ENCODE data around the gene ARL11.

The ARL11 gene

GRCh38 chr13:49615836-49616675 lies 12.3 kb upstream of the ARL11 start:
- no peak for DNase-seq (ENCODE audit: low read depth)

GRCh38 chr13:49616676-49617065 lies 11.6 kb upstream of the ARL11 start:
- DNase-seq (ENCODE audit: low read depth), result no peak

- no peak for DNase-seq (ENCODE audit: low read depth)
Observed at GRCh38 chr13:49620170-49620621, 8.1 kb upstream of the ARL11 start.

- no peak for DNase-seq (ENCODE audit: low read depth)
Observed at GRCh38 chr13:49622174-49622946, 5.9 kb upstream of the ARL11 start.

- no peak for DNase-seq (ENCODE audit: low read depth)
Observed at GRCh38 chr13:49624229-49624628, 4.1 kb upstream of the ARL11 start.

GRCh38 chr13:49625392-49626079 lies 2.8 kb upstream of the ARL11 start:
- DNase-seq (ENCODE audit: low read depth), result no peak

- DNase-seq (ENCODE audit: low read depth), result no peak
Observed at GRCh38 chr13:49629196-49629938, 1.1 kb downstream of the ARL11 start.

GRCh38 chr13:49629947-49630346 lies 1.6 kb downstream of the ARL11 start:
- no peak for DNase-seq (ENCODE audit: low read depth)

GRCh38 chr13:49630580-49630979 lies 2.3 kb downstream of the ARL11 start:
- no peak for DNase-seq (ENCODE audit: low read depth)

- no peak for DNase-seq (ENCODE audit: low read depth)
Observed at GRCh38 chr13:49632156-49632555, 3.8 kb downstream of the ARL11 start.

- DNase-seq (ENCODE audit: low read depth), result no peak
Observed at GRCh38 chr13:49633710-49634109, 5.4 kb downstream of the ARL11 start.

- DNase-seq (ENCODE audit: low read depth), result no peak
Observed at GRCh38 chr13:49635599-49636433, 7.5 kb downstream of the ARL11 start.

- DNase-seq (ENCODE audit: low read depth), result no peak
Observed at GRCh38 chr13:49636705-49637104, 8.4 kb downstream of the ARL11 start.

- no peak for DNase-seq (ENCODE audit: low read depth)
Observed at GRCh38 chr13:49638030-49638743, 9.9 kb downstream of the ARL11 start.

- DNase-seq (ENCODE audit: low read depth), result no peak
Observed at GRCh38 chr13:49638744-49639072, 10.4 kb downstream of the ARL11 start.

GRCh38 chr13:49641801-49642291 lies 13.5 kb downstream of the ARL11 start:
- no peak for DNase-seq (ENCODE audit: low read depth)

GRCh38 chr13:49643035-49643646 lies 14.8 kb downstream of the ARL11 start:
- DNase-seq (ENCODE audit: low read depth), result no peak

- DNase-seq (ENCODE audit: low read depth), result no peak
Observed at GRCh38 chr13:49645451-49645850, 17.1 kb downstream of the ARL11 start.

- no peak for DNase-seq (ENCODE audit: low read depth)
Observed at GRCh38 chr13:49646688-49647087, 18.4 kb downstream of the ARL11 start.
